HT-29 (cell line): ENCODE results near the gene EPB41. TPM values are rescaled to one million over a fixed set of nuclear protein-coding genes. Genes with fewer than 3 reads are reported as not detected.

Experiments used
- DNase-seq: peaks from one replicate; pipeline ENCODE4 v3.0.0-alpha.2; 2015; ENCODE audit warnings: low spot score
- total RNA-seq: library from RNA; depleted of rRNA; stranded (reverse); fragments of >200 nt; shearing (Covaris generic); gene quantifications from 2 replicates; pipeline ENCODE4 v1.2.3, GENCODE V29; 2014

EPB41 gene
- total RNA-seq, 1 experiment from 2014 or later, result 36.4 TPM

GRCh38 chr1:28890836-28891235, 23.5 kb upstream of the EPB41 start:
- no peak for DNase-seq

GRCh38 chr1:28891256-28891655, 23.1 kb upstream of the EPB41 start:
- no peak for DNase-seq

GRCh38 chr1:28893403-28894102, 20.8 kb upstream of the EPB41 start:
- no peak for DNase-seq

- DNase-seq, result no peak
These were observed 19.6 kb upstream of the EPB41 start for GRCh38 chr1:28894785-28895184.

- DNase-seq, result no peak
These were observed 18.3 kb upstream of the EPB41 start for GRCh38 chr1:28895896-28896608.

- no peak for DNase-seq
These were observed 17.8 kb upstream of the EPB41 start for GRCh38 chr1:28896609-28896986.

- DNase-seq, result no peak
These were observed 16.6 kb upstream of the EPB41 start for GRCh38 chr1:28897789-28898188.

- DNase-seq, result no peak
These were observed 15.9 kb upstream of the EPB41 start for GRCh38 chr1:28898405-28898881.

- no peak for DNase-seq
These were observed 15.1 kb upstream of the EPB41 start for GRCh38 chr1:28899267-28899666.

GRCh38 chr1:28900562-28900961, 13.8 kb upstream of the EPB41 start:
- DNase-seq, result no peak

GRCh38 chr1:28902738-28903137, 11.6 kb upstream of the EPB41 start:
- no peak for DNase-seq

GRCh38 chr1:28905921-28906666, 8.3 kb upstream of the EPB41 start:
- DNase-seq, result no peak

- no peak for DNase-seq
These were observed 5.2 kb upstream of the EPB41 start for GRCh38 chr1:28909198-28909597.

- DNase-seq, result no peak
These were observed 3.8 kb upstream of the EPB41 start for GRCh38 chr1:28910379-28911115.

GRCh38 chr1:28913786-28914227, 562 bp upstream of the EPB41 start:
- DNase-seq, result no peak

- peak; percentile 60 for DNase-seq
These were observed 894 bp downstream of the EPB41 start for GRCh38 chr1:28915031-28915895.

- DNase-seq, result no peak
These were observed 3.4 kb downstream of the EPB41 start for GRCh38 chr1:28917757-28918118.

- no peak for DNase-seq
These were observed 7.0 kb downstream of the EPB41 start for GRCh38 chr1:28921286-28921869.

GRCh38 chr1:28925350-28925891, 11.1 kb downstream of the EPB41 start:
- DNase-seq, result no peak

GRCh38 chr1:28926629-28927265, 12.4 kb downstream of the EPB41 start:
- peak; percentile 23 for DNase-seq
